HS-27A (cell line): ENCODE results near the gene PHACTR1.

Source experiments
- DNase-seq: peaks from one replicate; pipeline ENCODE4 v3.0.0-alpha.2; 2012; ENCODE audit warnings: low read depth, missing footprints

PHACTR1 gene

DNA sequence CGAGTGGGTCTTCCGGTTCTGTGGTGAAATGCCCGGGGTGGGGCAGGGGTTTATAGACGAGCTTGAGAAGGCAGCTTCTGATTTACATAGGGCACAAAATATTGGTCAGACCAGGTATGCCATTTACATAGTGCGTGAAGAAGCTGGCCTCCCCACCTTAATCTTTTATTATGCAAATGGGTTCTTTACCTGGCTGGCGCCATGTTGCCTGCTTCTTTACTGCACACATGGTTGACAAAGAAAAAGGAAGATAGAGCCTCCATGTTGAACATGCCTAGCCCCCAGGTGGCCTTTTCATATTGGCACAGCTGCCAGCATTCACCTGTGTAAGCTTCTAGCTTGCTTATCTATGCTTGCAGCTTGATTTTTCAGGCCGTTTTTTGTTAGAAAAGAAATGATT lies 276.2 kb downstream of the PHACTR1 start:
- DNase-seq = no peak

DNA sequence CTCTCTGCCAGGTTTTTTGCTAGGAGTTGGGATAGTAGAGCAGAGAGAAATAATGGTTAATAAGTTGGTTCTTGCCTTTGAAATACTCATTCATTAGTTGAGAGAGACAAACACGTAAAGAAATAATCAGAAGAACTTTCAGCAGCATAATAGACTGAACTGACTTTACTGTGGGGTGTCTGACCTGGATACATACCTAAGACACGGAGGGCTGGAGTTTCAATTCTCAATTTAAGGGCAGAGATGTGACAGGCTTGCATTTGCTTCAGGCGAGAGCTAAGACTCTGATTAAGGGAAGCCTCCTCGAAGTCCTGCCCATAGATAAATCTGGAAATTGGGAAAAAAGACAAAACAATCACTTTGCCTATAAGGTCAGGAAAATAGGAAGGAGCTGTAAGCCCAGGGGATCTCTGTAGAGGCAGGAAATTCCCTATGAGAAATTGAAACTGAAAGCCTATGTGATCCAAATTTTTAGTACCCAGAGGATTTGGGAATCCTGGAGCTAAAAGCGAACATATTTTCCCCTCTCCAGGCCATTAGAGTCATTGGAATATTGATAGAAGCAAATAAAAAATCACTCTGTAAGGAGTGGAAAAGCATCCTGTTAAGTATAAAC lies 276.8 kb downstream of the PHACTR1 start:
- DNase-seq = no peak

DNA sequence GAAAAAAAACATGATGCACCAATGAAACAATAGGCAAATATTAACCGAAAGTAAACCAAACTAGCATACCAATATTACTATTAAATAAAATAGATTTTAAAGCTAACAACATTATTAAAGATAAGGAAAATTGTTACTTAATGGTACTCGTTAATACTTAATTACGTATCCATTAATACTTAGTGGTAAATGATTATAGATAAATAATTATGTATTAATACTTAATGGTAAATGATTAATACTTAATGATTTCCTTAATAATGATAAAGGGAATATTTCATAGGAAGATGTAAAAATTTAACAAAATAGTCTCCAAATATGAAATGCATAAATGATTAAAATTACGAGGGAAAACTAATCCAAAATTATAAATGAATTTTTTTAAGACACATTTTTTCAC lies 278.9 kb downstream of the PHACTR1 start:
- no peak for DNase-seq

DNA sequence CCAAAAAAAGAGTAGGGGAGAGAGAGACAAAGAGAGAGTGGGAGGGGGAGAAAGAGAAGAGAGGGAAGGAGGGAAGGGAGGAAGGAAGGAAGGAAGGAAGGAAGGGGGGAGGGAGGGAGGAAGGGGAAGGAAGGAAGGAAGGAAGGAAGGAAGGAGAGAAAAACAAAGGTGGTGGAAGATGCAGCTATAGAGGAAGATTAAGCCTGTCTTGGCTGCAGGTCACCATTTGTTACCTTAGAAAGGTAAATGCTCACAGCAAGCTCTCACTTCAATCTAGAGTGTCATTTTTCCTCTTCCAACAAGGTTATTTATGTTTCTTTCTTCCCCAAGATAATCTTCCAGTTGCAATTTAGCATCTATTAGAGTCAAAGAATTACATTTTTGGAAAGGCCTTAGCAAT lies 284.0 kb downstream of the PHACTR1 start:
- DNase-seq = no peak

DNA sequence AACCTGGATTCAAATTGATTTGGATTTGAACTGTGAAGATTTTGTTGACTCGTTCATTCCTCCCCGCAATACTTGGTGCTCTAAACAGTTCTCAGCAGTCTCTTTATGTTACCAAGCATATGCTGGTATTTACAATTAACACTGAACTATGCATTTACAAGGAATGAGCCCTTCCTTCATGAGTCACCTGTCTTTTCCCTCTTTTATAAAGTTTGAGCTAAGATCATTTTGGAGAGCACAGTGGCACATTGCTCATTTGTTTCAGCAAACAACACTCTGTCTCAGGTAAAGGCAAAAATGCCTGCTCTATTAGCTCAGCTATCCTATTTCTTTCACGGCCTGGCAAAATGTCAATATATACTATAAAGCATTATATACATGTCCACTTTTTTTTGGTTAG lies 285.4 kb downstream of the PHACTR1 start:
- DNase-seq = no peak

DNA sequence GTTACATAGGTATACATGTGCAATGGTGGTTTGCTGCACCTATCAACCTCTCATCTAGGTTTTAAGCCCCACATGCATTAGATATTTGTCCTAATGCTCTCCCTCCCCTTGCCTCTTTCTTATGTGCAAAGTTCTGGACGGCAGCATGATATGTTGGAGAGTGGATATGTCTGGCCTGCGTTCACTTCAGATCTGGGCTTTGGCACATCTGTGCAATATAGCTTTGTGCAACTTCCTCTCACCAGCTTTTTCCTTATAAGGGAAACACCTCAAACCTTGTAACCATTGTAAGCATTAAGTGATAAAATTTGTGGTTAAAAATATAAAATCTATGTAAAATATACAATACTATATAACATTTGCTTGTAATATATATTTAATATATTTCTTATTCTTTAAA lies 288.0 kb downstream of the PHACTR1 start:
- DNase-seq = no peak

DNA sequence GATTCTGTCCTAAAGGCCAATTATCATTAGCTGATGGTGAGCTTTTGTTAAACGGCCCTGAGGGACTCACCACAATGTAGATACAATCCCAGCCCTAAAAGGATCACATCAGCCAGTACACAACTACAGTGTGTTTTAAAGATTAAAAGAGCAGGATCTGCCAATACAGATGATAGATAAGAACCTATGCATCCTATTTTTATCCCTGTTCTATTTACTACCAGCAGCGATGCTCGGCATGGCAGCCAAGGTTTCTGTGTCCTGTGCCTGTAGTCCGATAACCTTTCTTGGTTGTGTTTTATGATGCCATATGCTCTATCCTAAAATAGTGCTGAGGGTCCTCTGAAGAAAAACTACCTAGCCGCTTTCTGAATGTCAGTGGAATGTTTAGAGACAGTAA lies 289.4 kb downstream of the PHACTR1 start:
- no peak for DNase-seq

DNA sequence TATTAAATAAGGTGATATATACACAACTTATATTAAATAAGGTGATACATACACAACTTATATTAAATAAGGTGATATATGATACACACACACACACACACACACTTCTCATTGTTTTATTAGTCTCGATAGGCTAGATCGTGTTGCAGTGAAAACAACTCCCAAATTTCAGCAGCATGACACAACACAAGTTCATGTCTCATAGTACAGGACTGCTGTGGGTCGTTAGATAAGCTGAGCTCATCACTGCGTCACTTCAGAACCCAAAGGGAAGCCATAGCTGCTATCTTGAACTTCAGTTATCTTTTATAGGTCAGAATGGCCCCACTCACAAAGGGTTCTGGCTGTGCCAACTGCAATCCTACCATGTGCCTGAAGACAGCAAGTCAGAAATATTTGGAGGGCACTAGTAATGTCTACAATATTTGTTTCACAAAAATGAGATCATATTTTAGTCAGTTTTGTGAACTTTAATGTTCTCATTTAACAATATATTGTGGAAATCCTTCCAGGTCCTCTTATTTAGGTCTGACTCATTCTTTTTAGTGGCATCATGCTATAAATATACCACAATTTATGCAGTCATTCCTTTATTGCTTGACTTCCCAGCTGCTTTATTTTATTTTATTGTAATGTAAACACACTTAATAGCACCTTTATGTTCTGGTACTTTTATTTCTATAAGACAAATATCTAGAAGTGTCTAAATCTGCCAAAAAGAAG lies 290.2 kb downstream of the PHACTR1 start:
- no peak for DNase-seq

DNA sequence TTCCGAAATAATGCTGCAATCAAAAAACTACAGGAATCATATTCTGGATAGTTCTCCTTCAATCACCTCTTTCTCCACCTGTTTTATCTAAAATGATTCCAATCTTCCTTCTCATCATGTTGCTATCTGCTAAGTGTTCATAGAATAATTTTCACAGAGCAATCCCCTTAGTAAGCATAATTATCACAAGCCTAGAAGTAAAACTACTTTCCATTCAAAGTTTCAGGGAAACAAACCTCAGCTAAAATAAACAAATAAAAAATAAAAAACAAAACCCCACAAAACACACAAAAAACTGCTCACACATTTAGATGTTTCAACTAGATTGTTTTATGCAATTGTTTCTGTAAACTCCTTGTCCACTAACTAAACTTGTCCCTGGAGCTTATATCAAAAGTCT lies 291.2 kb downstream of the PHACTR1 start:
- DNase-seq = no peak

DNA sequence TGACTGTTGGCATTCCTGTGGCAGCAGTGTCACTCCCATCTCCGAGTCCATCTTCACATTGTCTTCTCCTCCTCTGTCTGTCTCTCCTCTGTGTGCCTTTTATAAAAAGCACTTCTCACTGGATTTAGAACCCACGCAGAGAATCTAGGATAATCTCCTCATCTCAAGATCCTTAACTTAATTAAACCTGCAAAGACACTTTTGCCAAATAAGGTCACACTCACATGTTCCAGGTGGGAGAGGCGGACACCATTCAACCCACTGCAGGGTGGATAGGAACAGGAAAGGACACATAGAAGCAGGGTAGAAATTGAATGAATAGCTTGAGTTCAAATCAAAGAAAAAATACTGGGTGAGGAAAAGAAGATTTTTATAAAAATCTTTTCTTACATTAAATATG lies 292.5 kb downstream of the PHACTR1 start:
- DNase-seq = no peak

DNA sequence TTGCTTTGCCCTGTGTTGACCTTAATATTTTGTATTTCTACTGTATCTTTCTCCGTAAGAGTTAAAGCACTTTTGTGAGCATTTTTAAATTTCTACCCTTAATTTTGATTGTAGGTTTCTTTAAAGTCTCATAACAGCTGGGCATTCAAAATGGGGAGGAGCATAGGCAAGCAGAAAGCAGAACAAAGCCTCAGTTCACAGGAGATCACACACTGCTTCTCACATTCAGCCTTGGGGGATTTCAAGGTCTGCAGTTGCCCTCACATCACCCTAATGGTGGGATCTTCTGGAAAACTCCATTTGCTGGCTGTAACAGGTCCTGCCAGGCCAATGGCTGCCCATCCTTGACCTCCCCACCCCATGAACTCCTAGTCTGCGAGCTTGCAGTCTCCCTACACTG lies 292.9 kb downstream of the PHACTR1 start:
- no peak for DNase-seq

DNA sequence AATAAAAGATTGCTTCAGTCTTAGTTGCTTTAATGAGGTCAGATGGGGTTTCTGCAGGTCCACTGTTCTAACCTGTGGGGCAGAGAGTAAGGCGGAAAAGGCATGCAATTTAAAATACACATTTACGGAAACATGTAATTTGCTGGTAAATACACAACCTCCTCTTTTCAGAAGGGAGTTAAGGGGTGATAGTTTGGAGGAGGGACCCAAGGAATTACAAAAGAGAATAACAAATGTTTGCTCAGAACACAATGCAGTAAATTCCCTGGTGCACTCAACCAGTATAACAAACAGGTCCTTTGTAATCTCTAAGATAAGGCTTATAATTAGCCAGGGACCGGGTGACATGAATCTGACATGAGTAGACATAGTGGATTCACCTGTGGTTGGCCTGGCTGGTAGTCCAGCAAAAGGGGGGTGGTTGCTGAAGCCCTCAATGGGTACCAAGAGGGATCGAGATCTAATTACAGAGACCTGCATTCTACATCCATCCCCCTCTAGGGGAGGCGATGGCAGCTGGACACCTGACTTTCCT lies 295.1 kb downstream of the PHACTR1 start:
- no peak for DNase-seq

DNA sequence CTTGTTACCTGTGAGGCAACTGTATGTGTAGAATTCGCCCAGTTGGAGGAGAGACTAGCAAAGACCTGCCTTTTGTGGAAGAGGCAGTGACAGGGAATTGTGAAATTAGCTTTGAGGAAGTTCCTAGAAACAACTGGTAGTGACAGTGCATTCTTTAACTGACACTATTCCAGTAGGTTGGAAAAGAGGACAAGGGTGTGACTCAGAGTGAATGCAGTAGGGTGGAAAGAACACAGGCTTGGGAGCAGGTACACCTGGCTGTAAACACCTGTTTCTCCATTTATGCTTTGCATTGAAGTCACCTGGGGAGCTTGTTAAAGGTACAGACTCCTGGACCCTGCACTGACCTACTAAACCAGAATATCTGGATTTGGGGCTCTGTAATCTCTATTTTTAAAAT lies 295.7 kb downstream of the PHACTR1 start:
- DNase-seq = no peak

DNA sequence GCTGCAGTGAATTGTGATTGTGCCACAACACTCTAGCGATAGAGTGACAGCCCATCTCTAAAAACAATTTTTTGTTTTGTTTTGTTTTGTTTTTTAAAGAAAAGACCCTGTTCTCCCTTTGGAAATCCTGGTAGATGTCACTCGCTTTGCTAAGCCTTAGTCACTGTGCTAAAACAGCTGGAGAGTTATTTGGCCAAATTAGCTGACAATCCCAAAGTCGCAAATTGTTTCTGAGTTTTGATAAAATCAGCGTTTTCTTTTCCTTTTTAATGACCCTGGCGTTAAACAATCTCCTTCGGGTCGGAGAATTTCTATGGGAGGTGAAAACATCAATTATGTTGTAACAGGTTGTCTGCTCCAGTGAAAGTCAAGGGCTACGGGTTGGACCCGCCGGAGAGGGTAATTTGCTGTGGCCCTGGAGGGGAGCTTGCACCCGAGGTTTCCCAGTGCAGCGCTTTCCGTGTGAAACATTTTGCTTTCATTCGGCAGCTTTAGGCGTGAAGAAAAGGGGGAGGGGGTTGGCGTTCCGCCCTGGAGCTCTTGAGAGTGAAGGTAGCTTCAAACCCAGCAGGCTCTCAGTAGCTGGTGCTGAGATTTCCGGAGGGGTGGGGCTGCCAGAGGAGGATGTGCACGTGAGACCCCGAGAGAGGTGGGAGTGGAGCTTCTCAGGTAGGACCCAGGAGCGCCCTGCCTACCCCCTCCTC lies 296.6 kb downstream of the PHACTR1 start:
- no peak for DNase-seq

DNA sequence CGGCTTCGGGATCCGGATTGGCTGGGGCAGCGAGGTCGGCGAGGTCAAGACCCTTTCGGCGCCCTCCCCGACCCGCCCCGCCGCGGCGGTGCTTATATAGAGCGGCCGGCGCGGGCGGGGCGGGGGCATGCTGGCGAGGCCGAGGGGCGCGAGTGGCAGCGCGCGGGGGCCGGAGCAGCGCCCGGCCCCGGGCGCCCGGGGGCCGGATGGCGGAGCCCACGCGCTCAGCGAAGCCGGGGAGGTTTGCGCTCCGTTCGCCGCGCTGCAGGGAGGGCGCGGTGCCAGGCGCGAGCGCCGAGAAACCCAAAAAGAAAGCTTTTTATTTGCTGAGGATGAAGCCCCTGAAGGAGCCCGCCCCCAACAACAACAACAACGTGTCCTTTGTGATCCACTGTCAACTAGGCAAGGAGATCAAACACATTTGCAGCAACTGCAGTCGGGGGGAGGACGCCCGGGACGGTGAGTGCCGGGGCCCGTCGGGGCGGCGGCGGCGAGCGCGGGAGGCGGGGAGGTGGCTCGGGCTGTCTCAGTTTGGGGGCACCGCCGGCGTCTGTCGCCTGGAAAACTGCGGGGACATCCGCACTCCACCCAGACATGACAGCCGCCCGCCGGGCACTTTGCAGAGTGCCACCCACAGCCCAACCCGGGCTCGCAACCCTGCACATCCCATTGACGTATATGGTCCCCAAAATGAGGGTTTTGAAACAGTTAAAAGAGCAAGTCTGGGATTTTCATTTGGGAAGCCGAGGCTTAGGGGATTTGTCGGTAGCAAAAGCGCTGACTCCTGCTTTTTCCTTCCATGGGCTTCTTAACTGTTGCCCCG lies 297.3 kb downstream of the PHACTR1 start:
- no peak for DNase-seq

DNA sequence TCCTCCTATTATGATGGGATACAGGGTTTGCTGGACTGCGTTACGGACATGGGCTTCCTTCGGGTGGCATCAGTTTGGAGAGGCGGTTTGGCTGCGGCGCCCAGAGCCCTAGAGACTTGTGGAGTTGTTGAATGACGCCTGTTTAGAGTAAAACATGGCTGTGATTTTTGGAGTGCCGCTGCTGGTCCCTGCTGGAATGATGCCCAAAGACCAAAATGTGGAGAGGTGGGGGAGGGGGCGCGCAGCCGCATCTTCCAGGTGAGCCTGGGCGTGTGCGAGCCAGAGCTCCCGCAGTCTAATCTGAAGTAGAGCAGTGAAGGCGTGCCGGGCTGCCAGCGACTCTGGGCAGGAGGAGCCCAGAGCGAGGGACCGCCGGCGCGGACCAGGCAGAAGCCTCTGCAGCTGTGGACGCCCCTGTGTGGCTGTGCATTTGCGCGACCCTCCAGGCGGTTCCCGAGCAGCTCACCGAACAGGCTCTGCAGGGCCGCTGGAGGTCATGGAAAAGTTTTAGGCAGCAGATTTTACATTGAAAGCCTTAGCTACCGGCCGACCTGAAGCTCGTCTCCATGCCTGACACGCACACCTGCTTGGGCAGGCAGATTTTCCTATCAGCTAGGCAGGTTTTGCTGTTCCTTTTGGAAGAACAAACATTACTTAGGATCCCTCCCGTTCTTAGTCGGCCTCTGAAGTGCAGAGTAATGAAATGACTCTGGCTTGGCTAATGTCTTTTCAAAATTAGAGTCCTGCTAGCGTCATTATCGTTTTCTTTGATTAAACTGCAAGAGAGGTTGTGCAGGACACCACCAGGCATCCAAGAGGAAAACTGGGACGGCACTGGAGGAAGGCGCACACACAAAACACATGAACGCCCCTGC lies 298.2 kb downstream of the PHACTR1 start:
- no peak for DNase-seq

DNA sequence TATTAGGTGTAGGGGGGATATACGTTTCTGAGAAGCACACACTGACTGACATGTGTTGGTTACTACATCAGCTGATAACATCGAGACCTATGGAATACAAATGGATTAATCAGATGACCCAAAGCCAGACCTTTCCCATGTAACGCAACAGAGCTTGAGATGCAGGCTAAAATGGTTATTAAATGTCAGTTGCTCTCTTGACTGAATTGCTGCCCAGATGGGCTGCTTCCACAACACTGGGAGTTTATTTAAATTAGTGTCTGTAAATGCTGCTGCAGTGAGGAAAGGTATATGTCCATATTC lies 298.8 kb downstream of the PHACTR1 start:
- no peak for DNase-seq

DNA sequence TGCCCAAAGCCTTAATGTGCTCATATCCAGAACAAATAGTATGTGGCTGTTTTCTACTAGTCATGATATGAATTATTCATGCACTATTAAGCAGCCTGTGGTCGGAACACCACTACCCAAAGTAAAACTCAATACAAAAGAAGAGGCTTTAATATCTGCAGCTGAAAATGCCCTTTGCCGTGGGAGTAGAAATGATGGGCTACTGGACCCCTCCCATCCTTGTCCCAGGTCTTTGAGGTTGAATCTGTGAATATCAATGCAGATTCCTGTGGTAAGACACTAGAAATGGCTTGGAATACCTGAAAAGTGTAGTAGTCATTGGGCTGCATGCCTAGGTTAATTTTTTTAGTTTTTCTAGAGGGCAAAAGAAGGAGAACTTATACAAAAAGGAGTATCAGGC lies 308.0 kb downstream of the PHACTR1 start:
- DNase-seq = no peak

DNA sequence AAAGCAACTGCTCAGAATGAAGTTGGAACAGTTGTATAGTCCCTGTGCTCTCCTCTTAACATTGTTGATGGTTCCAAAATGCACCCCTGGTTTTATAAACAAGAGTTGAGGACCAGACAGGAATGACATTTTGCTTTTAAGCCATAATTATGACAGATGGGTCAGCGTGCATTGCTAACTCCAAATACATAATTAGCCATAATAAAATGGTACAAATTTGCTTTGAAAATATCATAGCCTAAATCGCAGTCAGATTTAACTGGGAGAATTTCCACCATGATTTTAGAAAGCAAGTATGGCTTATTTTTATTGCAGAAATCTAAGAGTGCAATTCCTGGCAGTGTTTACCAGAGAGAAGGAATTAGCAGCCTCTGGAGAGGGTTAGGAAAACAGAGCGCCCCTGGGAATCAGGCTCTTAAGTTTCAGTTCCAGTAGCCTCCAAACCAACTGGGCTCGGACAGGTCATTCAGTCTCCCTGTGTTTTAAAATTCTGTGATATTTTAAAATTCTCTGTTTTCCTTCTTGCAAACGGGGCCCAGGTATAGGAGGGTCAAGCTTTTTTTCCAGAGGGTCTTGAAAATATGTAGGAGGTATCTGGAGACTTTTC lies 309.4 kb downstream of the PHACTR1 start:
- DNase-seq = no peak

DNA sequence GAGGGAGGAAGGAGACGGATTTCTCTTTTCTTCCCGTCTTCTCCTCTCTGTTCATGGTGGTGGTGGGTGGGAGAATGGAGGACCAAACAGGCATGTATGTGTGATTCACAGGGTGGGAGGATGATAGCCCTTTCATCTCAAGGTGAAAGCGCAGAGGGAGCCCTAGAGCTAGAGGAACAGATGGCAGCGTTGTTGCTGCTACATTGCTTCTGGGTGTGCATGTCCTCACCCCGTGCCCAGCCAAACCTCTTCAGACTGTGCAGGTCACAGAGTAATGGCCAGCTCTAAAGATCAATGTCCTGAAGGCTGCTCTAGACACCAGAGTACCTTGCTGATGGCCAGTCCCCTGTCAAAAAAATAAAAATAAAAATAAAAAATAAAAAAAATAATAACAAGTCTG lies 310.0 kb downstream of the PHACTR1 start:
- DNase-seq = no peak

DNA sequence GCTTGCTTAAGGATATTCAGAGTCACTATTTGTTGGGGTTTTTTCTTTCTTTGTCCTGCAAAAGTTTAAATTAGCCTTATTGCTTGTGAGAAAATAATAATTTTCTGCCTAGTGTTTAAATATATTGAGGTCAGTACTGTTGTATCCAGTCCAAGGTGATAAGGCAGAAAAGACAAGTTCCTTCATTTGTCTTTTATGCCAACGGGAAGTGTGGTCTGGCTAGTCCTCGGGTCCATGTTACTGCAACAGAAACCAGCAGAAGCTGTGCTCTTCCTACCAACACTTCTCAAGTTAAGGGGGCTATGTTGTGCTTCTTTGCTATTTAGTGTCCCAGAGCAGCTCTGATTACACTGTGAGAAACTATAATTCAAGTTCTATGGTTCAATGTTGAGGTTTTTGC lies 310.6 kb downstream of the PHACTR1 start:
- DNase-seq = no peak
